Thyroid gland (tissue), 4 donors: ENCODE results near the gene AK9. TPM values are rescaled to one million over a fixed set of nuclear protein-coding genes. Genes with fewer than 3 reads are reported as not detected.
"Not testable (repeated sequence)": the region's sequence is repeated elsewhere in the genome, so short reads cannot be mapped to it uniquely, and the experiment has no call there.

Experiments used
- DNase-seq, 2 donors: peaks; one replicate each; pipeline ENCODE4 v3.0.0-alpha.2; 2019
- H3K27ac ChIP-seq, 3 donors: fragments of 200-600 bp; sonication (generic); 1 replicate in 2 of 3; 2 replicates in 1 of 3; pipeline ENCODE4 v1.5.1; 2016 to 2019; ENCODE audit warnings: mild to moderate bottlenecking in 1 of 3, moderate library complexity in 1 of 3
- H3K27me3 ChIP-seq: fragments of 200-600 bp; sonication (generic); one replicate; pipeline ENCODE4 v1.5.1; 2019
- H3K36me3 ChIP-seq, 2 donors: fragments of 200-600 bp; sonication (generic); one replicate each; pipeline ENCODE4 v1.5.1; 2016 to 2019
- H3K4me1 ChIP-seq, 2 donors: fragments of 200-600 bp; sonication (generic); one replicate each; pipeline ENCODE4 v1.5.1; 2017 to 2019
- H3K4me3 ChIP-seq, 3 donors: fragments of 200-600 bp; sonication (generic); replicated peaks in 1 of 3; 1 replicate in 2 of 3; 2 replicates in 1 of 3; pipeline ENCODE4 v1.5.1; 2016; ENCODE audit warnings: mild to moderate bottlenecking in 1 of 3
- H3K9me3 ChIP-seq: fragments of 200-600 bp; sonication (generic); one replicate; pipeline ENCODE4 v1.5.1; 2017
- POLR2A ChIP-seq, 2 donors: fragments of 450-650 bp; IDR thresholded peaks; one replicate each; pipeline ENCODE4 v1.6.1; 2017; ENCODE audit warnings: antibody characterized with exemption in 2 of 2, mild to moderate bottlenecking in 2 of 2, moderate library complexity in 1 of 2
- WGBS, 2 donors: methylation state at CpG; one replicate each; pipeline ENCODE4 v1.1.5; 2017; 5-methylcytosine and 5-hydroxymethylcytosine counted together
- intact Hi-C: fragments of 100-400 bp; cut with DNase I; formaldehyde crosslinking; loops from one replicate; pipeline ENCODE4 v1.15.1; 2023
- total RNA-seq, 4 donors: library from RNA; depleted of rRNA; stranded (reverse); fragments of >200 nt; gene quantifications; one replicate each; pipeline ENCODE4 v1.2.3, GENCODE V29; 2016
- TF ChIP-seq, protein P1 (sequence below), 6 experiments: fragments of 200-600 bp in 3 of 6; fragments of 450-650 bp in 3 of 6; sonication (generic) in 3 of 6; IDR thresholded peaks; one replicate each; pipeline ENCODE4 v1.5.1; 2016 to 2019; ENCODE audit warnings: antibody characterized with exemption in 6 of 6, mild to moderate bottlenecking in 2 of 6, inconsistent platforms in 1 of 6, moderate library complexity in 1 of 6

The AK9 gene
- total RNA-seq, 4 donors from 2014 or later: 12.5 to 42.6 (median 15.3) TPM

DNA sequence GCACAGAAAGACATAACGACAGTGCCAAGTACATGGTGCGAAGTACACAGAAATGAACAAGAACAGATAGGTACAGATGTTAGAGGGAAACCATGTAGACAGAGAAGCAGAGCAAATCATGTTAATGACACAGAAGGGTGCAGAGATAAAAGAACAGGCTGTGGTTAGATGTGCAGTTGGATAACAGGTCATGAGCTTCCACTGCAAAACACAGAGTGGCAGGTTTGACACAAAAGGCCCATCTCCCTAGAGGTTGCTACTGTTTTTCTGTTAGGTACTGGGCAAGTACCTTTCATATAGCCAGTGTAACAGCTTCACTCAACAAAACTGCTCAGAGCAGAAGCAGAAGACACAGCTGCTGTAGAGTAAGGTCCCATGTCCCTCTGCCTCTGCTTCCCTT, 84.6 kb downstream of the AK9 start:
- Histone ChIP-seq H3K27me3 (no peaks in the 10 kb centered on the region), H3K9me3 (no peaks in the 10 kb centered on the region), H3K27ac (no peak overlapping the region), H3K36me3 (no peaks in the 10 kb centered on the region), H3K4me3 (no peak overlapping the region), H3K4me1 (no peaks in the 10 kb centered on the region)
- no peak for DNase-seq
- no peak for TF ChIP-seq POLR2A (IDR thresholded peaks at IDR 0.05)
- TF ChIP-seq, protein P1, sequence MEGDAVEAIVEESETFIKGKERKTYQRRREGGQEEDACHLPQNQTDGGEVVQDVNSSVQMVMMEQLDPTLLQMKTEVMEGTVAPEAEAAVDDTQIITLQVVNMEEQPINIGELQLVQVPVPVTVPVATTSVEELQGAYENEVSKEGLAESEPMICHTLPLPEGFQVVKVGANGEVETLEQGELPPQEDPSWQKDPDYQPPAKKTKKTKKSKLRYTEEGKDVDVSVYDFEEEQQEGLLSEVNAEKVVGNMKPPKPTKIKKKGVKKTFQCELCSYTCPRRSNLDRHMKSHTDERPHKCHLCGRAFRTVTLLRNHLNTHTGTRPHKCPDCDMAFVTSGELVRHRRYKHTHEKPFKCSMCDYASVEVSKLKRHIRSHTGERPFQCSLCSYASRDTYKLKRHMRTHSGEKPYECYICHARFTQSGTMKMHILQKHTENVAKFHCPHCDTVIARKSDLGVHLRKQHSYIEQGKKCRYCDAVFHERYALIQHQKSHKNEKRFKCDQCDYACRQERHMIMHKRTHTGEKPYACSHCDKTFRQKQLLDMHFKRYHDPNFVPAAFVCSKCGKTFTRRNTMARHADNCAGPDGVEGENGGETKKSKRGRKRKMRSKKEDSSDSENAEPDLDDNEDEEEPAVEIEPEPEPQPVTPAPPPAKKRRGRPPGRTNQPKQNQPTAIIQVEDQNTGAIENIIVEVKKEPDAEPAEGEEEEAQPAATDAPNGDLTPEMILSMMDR (IDR thresholded peaks at IDR 0.05): no peak
- 88 to 97% methylated on average over 2 of the region's 2 CpGs for WGBS, 2 donors
- intact Hi-C loops: no loop called here

DNA sequence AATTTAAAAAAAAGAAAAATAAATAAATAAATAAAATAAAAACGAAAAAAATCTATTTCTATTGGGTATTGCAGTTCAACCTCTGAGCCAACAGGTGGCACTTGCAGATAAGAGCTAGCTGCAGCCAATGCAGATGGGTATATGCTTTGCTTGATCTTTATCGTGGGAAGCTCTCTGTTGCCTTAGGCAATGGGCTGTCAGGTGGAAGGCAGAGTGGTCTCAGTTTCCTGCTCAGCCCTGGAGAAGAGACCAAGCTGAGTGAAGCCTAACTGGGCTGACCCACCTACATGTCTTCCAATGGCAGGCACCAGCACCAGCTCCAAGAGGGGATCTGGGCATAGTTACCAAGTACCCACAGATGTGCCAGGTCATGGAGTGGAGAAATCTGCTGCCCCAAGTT, 95.0 kb downstream of the AK9 start:
- Histone ChIP-seq H3K27ac (no peak overlapping the region), H3K4me1 (no peaks in the 10 kb centered on the region), H3K27me3 (no peaks in the 10 kb centered on the region), H3K9me3 (no peaks in the 10 kb centered on the region), H3K36me3 (no peaks in the 10 kb centered on the region), H3K4me3 (no peak overlapping the region)
- intact Hi-C loops: no loop called here
- no peak for TF ChIP-seq POLR2A (IDR thresholded peaks at IDR 0.05)
- TF ChIP-seq, protein P1 (IDR thresholded peaks at IDR 0.05): peak in 2 of 6 experiments; percentile 46 to 51
- WGBS, 2 donors: 21 to 22% methylated on average over 2 of the region's 2 CpGs
- DNase-seq: peak; percentile 8 to 17

DNA sequence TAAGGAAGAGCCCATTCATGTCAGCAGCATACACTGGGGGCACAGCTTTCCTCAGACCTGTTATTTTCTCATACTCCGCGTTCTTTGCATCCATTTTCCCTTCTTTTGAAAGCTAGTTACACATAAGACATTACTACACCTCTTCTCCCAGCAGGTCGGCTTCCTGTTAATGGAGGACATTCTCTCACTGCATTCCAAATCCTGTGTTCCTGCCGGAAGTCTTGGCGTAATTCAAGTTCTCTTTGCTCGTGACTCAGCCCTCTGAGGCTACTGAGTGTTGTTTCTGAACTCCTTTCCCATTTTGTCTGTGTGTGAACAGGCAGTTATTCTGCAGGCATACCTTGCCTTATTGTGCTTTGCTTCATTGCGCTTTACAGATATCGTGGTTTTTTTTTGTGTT, 110.5 kb downstream of the AK9 start:
- no peaks in the 10 kb centered on the region for H3K4me1 ChIP-seq
- H3K27me3 ChIP-seq: no peaks in the 10 kb centered on the region
- no peaks in the 10 kb centered on the region for H3K9me3 ChIP-seq
- 87 to 89% methylated on average over 8 of the region's 8 CpGs for WGBS, 2 donors
- no peak overlapping the region for H3K4me3 ChIP-seq
- TF ChIP-seq POLR2A (IDR thresholded peaks at IDR 0.05): no peak
- TF ChIP-seq, protein P1 (IDR thresholded peaks at IDR 0.05): no peak
- H3K36me3 ChIP-seq: no peaks in the 10 kb centered on the region
- no peak for DNase-seq
- no peak overlapping the region for H3K27ac ChIP-seq
- intact Hi-C loops: no loop called here

DNA sequence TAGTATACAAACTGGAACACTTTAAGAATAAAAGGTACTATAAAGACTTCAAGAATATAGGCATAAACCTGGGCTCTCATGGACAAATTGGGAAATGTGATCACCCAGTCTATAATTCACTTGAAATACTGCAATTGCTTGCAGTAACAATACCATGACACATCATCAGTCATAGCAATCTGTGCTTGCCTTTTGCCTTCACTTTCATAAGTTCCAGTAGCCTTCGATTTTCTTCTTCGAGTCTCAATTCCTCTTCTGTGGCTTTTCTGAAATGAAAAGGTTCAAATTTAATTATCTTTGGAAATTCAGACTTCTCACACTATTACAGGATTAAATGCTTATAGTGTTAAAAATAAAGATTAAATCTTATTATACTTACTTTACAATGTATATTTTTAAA, 111.6 kb downstream of the AK9 start:
- Histone ChIP-seq H3K36me3 (no peaks in the 10 kb centered on the region), H3K27ac (no peak overlapping the region), H3K9me3 (no peaks in the 10 kb centered on the region), H3K4me3 (no peak overlapping the region), H3K27me3 (no peaks in the 10 kb centered on the region), H3K4me1 (no peaks in the 10 kb centered on the region)
- TF ChIP-seq POLR2A (IDR thresholded peaks at IDR 0.05): no peak
- TF ChIP-seq, protein P1 (IDR thresholded peaks at IDR 0.05): no peak
- DNase-seq: no peak
- intact Hi-C loops: no loop called here
- 86 to 91% methylated on average over 2 of the region's 2 CpGs for WGBS, 2 donors

DNA sequence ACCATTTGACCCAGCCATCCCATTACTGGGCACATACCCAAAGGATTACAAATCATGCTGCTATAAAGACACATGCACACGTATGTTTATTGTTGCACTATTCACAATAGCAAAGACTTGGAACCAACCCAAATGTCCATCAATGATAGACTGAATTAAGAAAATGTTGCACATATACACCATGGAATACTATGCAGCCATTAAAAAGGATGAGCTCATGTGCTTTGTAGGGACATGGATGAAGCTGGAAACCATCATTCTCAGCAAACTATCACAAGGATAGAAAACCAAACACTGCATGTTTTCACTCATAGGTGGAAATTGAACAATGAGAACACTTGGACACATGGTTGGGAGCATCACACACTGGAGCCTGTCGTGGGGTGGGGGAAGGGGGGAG, 121.1 kb downstream of the AK9 start:
- H3K4me1 ChIP-seq, H3K9me3 ChIP-seq, DNase-seq, intact Hi-C loops, H3K27me3 ChIP-seq, H3K27ac ChIP-seq, H3K36me3 ChIP-seq, H3K4me3 ChIP-seq: not testable (repeated sequence)
- 100% methylated on average over 2 of the region's 2 CpGs for WGBS, 2 donors

DNA sequence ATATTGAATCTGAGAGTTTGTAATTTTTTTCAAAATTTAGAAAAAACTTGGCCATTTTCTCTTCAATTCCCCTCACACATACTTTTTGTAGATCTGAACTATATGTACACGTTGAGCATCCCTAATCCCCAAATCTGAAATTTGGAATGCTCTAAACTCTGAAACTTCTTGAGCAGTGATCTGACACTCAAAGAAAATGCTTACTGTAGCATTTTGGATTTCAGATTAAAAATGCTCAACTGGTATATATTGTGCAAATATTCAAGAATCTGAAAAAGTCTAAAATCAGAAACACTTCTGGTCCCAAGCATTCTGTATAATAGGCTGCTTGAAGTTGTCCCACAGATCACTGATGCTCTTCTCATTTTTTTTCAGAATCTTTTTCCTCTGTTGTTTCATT, 129.2 kb downstream of the AK9 start:
- Histone ChIP-seq H3K4me3 (no peak overlapping the region), H3K27ac (no peak overlapping the region), H3K36me3 (no peaks in the 10 kb centered on the region), H3K27me3 (no peaks in the 10 kb centered on the region), H3K9me3 (no peaks in the 10 kb centered on the region), H3K4me1 (no peaks in the 10 kb centered on the region)
- TF ChIP-seq, protein P1 (IDR thresholded peaks at IDR 0.05): no peak
- no peak for TF ChIP-seq POLR2A (IDR thresholded peaks at IDR 0.05)
- WGBS, 2 donors: 83 to 84% methylated on average over 1 of the region's 1 CpG
- intact Hi-C loops: no loop called here
- DNase-seq: no peak
